SK-N-SH (cell line): ENCODE data around the gene SRGAP1. TPM values are rescaled to one million over a fixed set of nuclear protein-coding genes. Genes with fewer than 3 reads are reported as not detected.

Experiments
- CTCF ChIA-PET: fragments of 300-600, 350-600 bp; formaldehyde crosslinking; extraction: SDS; loops from one replicate; lab custom pipeline; 2021; lab: Yijun Ruan, JAX
- POLR2A ChIA-PET: fragments of 350-600 bp; sonication (Branson Sonifier 250); formaldehyde crosslinking; extraction: SDS; loops from one replicate; lab custom pipeline; 2020; ENCODE audit warnings: antibody characterized with exemption, inconsistent platforms; lab: Yijun Ruan, JAX
- DNase-seq: peaks from one replicate; pipeline ENCODE4 v3.0.0; 2012
- H2AFZ ChIP-seq: fragments of 200-600 bp; sonication (generic); 2 replicates; pipeline ENCODE4 v1.8.1; 2016; ENCODE audit warnings: antibody characterized with exemption, mild to moderate bottlenecking, low read depth
- H3F3A ChIP-seq: fragments of 200-600 bp; sonication (generic); replicated peaks from 2 replicates; pipeline ENCODE3; 2016; ENCODE audit warnings: antibody characterized with exemption, mild to moderate bottlenecking; ENCODE audit not compliant: insufficient read depth
- H3K27ac ChIP-seq, 2 experiments: fragments of 200-500 bp in 1 of 2; fragments of 200-600 bp in 1 of 2; sonication (Bioruptor generic) in 1 of 2; sonication (generic), shearing (Covaris generic) in 1 of 2; 2 replicates each; pipeline versions ENCODE4 v1.5.1 to v1.6.1; 2014 to 2016; ENCODE audit warnings: low read depth in 2 of 2, inconsistent platforms in 1 of 2, low read length in 1 of 2, mild to moderate bottlenecking in 1 of 2, mixed read lengths in 1 of 2
- H3K27me3 ChIP-seq: fragments of 200-600 bp; sonication (generic), shearing (Covaris generic); 2 replicates; pipeline ENCODE4 v1.6.1; 2016; ENCODE audit warnings: mixed run types; ENCODE audit not compliant: insufficient read depth
- H3K36me3 ChIP-seq, 2 experiments: fragments of 200-500 bp in 1 of 2; fragments of 200-600 bp in 1 of 2; sonication (Bioruptor generic) in 1 of 2; sonication (generic) in 1 of 2; replicated peaks in 1 of 2; 2 replicates each; pipeline versions ENCODE3 to v1.5.1; 2014 to 2016; ENCODE audit warnings: low read length in 1 of 2, mild to moderate bottlenecking in 1 of 2; ENCODE audit not compliant: insufficient read depth in 2 of 2, control insufficient read depth in 1 of 2
- H3K4me1 ChIP-seq, 2 experiments: fragments of 200-500 bp in 1 of 2; fragments of 200-600 bp in 1 of 2; sonication (Bioruptor generic) in 1 of 2; sonication (generic), shearing (Covaris generic) in 1 of 2; 2 replicates each; pipeline versions ENCODE4 v1.5.1 to v1.6.1; 2014 to 2016; ENCODE audit warnings: low read depth in 1 of 2, low read length in 1 of 2, mixed run types in 1 of 2; ENCODE audit not compliant: insufficient read depth in 2 of 2, control insufficient read depth in 1 of 2
- H3K4me2 ChIP-seq: fragments of 200-600 bp; sonication (generic), shearing (Covaris generic); 2 replicates; pipeline ENCODE4 v1.6.1; 2017; ENCODE audit warnings: mixed run types
- H3K4me3 ChIP-seq, 2 experiments: fragments of 200-500 bp in 1 of 2; fragments of 200-600 bp in 1 of 2; sonication (Bioruptor generic) in 1 of 2; sonication (generic), shearing (Covaris generic) in 1 of 2; 2 replicates each; pipeline versions ENCODE4 v1.5.1 to v1.8.1; 2014 to 2016; ENCODE audit warnings: low read depth in 2 of 2, inconsistent platforms in 1 of 2, low read length in 1 of 2, mild to moderate bottlenecking in 1 of 2, mixed read lengths in 1 of 2, moderate library complexity in 1 of 2
- H3K79me2 ChIP-seq: fragments of 200-600 bp; sonication (generic); 2 replicates; pipeline ENCODE4 v1.8.1; 2017; ENCODE audit warnings: mild to moderate bottlenecking; ENCODE audit not compliant: insufficient read depth
- H3K9ac ChIP-seq: fragments of 200-600 bp; sonication (generic); 2 replicates; pipeline ENCODE4 v1.6.1; 2017; ENCODE audit warnings: mixed run types
- H3K9me2 ChIP-seq: fragments of 200-600 bp; sonication (generic); 2 replicates; pipeline ENCODE4 v1.6.1; 2017; ENCODE audit warnings: mixed run types
- H3K9me3 ChIP-seq: fragments of 200-600 bp; sonication (generic); 2 replicates; pipeline ENCODE4 v1.6.1; 2017; ENCODE audit warnings: mixed run types, mild to moderate bottlenecking, moderate library complexity
- H4K20me1 ChIP-seq: fragments of 200-600 bp; sonication (generic); 2 replicates; pipeline ENCODE4 v1.6.1; 2017; ENCODE audit warnings: mild to moderate bottlenecking, mixed run types; ENCODE audit not compliant: insufficient read depth
- EP300 ChIP-seq, 2 experiments: IDR thresholded peaks; 2 replicates each; pipeline versions ENCODE4 v1.4.0 to v1.6.1; 2012; ENCODE audit warnings: borderline replicate concordance in 1 of 2, low read depth in 1 of 2, low read length in 1 of 2
- EZH2phosphoT487 ChIP-seq: fragments of 200-600 bp; sonication (generic); IDR thresholded peaks from 2 replicates; pipeline ENCODE4 v1.6.1; 2017; ENCODE audit warnings: low read depth, mixed run types, mild to moderate bottlenecking, antibody characterized with exemption, moderate library complexity, borderline replicate concordance
- FOSL2 ChIP-seq: IDR thresholded peaks from 2 replicates; pipeline ENCODE4 v1.4.0; 2012; ENCODE audit warnings: low read depth, mild to moderate bottlenecking, moderate library complexity, borderline replicate concordance
- FOXJ3 ChIP-seq: sonication (generic); formaldehyde crosslinking; IDR thresholded peaks from 2 replicates; pipeline ENCODE4 v1.5.1; 2020; ENCODE audit warnings: mild to moderate bottlenecking, missing genetic modification reagents
- GATA2 ChIP-seq: sonication (generic); formaldehyde crosslinking; IDR thresholded peaks from 2 replicates; pipeline ENCODE4 v1.5.0; 2020; ENCODE audit warnings: mild to moderate bottlenecking, missing genetic modification reagents
- JUND ChIP-seq: IDR thresholded peaks from 2 replicates; pipeline ENCODE4 v1.4.0; 2012
- MAX ChIP-seq: IDR thresholded peaks from 2 replicates; pipeline ENCODE4 v1.4.0; 2012; ENCODE audit warnings: low read depth
- MEF2A ChIP-seq: IDR thresholded peaks from 2 replicates; pipeline ENCODE4 v1.4.0; 2012; ENCODE audit warnings: low read depth, borderline replicate concordance
- NFIC ChIP-seq: IDR thresholded peaks from 2 replicates; pipeline ENCODE4 v1.4.0; 2012; ENCODE audit warnings: borderline replicate concordance
- RAD21 ChIP-seq: IDR thresholded peaks from 2 replicates; pipeline ENCODE4 v1.6.1; 2012; ENCODE audit warnings: mild to moderate bottlenecking, low read length
- RCOR1 ChIP-seq: fragments of 150-350 bp; IDR thresholded peaks from 2 replicates; pipeline ENCODE4 v1.6.1; 2017; ENCODE audit warnings: antibody characterized with exemption, low read length
- SIN3A ChIP-seq: IDR thresholded peaks from 2 replicates; pipeline ENCODE4 v1.6.1; 2012; ENCODE audit warnings: low read depth, mild to moderate bottlenecking, low read length, moderate library complexity, borderline replicate concordance
- SMC3 ChIP-seq: IDR thresholded peaks from 2 replicates; pipeline ENCODE4 v1.6.1; 2012; ENCODE audit warnings: low read depth, low read length, improper control_type of control experiment
- TCF12 ChIP-seq: IDR thresholded peaks from 2 replicates; pipeline ENCODE4 v1.4.0; 2012
- TEAD4 ChIP-seq: IDR thresholded peaks from 2 replicates; pipeline ENCODE4 v1.4.0; 2012; ENCODE audit warnings: mild to moderate bottlenecking, borderline replicate concordance; ENCODE audit not compliant: insufficient read depth
- USF1 ChIP-seq: IDR thresholded peaks from 2 replicates; pipeline ENCODE4 v1.4.0; 2012; ENCODE audit warnings: low read depth, borderline replicate concordance
- USF2 ChIP-seq: fragments of 150-350 bp; IDR thresholded peaks from 2 replicates; pipeline ENCODE4 v1.6.1; 2017; ENCODE audit warnings: antibody characterized with exemption, low read length, low read depth, borderline replicate concordance
- ZBTB33 ChIP-seq: IDR thresholded peaks from 2 replicates; pipeline ENCODE4 v1.4.0; 2012; ENCODE audit warnings: low read depth, borderline replicate concordance
- WGBS: methylation state at CpG from one replicate; pipeline ENCODE4 v1.1.6; 2017; ENCODE audit warnings: low lambda C conversion rate; 5-methylcytosine and 5-hydroxymethylcytosine counted together
- polyA plus RNA-seq, 3 experiments: library from polyadenylated mRNA; depleted of rRNA; stranded (reverse); fragments of >200 nt; gene quantifications; 2 replicates each; pipeline ENCODE4 v1.2.3, GENCODE V29; 2012
- TF ChIP-seq, protein P1 (sequence below): IDR thresholded peaks from 2 replicates; pipeline ENCODE4 v1.6.1; 2012; ENCODE audit warnings: mild to moderate bottlenecking, low read depth, low read length, moderate library complexity

The SRGAP1 gene
- polyA plus RNA-seq, 1 of the 3 experiments (the other 2 are of a cell fraction), result 2.6 TPM

DNA sequence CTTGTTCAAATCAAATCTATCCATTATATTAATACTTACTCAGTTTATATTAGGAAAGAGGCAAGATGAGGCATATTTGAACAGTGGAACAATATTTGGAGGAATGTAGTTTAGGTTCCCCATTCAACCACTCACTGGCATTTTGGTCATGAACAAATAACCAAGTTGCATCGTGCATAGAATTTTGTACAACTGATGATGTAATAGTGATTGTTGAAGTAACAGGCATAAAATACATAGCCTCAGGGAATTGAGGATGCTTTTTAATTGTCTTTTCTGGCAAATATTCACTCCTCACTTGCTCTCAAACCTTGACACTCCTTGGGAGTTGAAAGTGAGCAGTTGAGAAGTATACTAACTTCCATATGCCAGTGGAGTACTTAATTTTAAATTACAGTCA, 175.2 kb downstream of the SRGAP1 start:
- H2AFZ ChIP-seq, result no peak overlapping the region
- 47% methylated on average over 1 of the region's 1 CpG for WGBS
- H3K9ac ChIP-seq, result no peak overlapping the region
- no peaks in the 10 kb centered on the region for H3K27me3 ChIP-seq
- H3K79me2 ChIP-seq, result no peaks in the 10 kb centered on the region
- TF ChIP-seq ZBTB33, result no peak
- no peak for TF ChIP-seq RAD21
- TF ChIP-seq FOXJ3 (CRISPR knock-in tag), result no peak
- TF ChIP-seq EP300 (IDR thresholded peaks at IDR 0.05; ENCODE audit: borderline replicate concordance in 1 of 2, low read depth in 1 of 2, low read length in 1 of 2), result no peak
- TF ChIP-seq, all 33 proteins: peak for 0
- Histone ChIP-seq H3K4me1 (no peaks in the 10 kb centered on the region; a peak in 1 of 4 replicates), H3K9me2 (no peaks in the 10 kb centered on the region), H3K4me3 (no peak overlapping the region), H3K4me2 (no peak overlapping the region), H3K36me3 (peaks cover 0 to 12% of the 10 kb centered on the region in 2 experiments), H3K9me3 (no peaks in the 10 kb centered on the region), H3K27ac (no peak overlapping the region), H3F3A (no peaks in the 10 kb centered on the region), H4K20me1 (no peaks in the 10 kb centered on the region)
- ChIA-PET POLR2A (no interaction called here), CTCF (interaction anchor here (1.6 to 1.9 kb wide), 2 partner anchors 49 to 175 kb away, joined by 4 read pairs; partner anchors contain the start of gene SRGAP1)
- no peak for DNase-seq

- no peak overlapping the region for H3K9ac ChIP-seq
- H3K27ac ChIP-seq, result no peak overlapping the region
- no peaks in the 10 kb centered on the region for H3K27me3 ChIP-seq
- no peak overlapping the region for H3K4me2 ChIP-seq
- no peak overlapping the region for H2AFZ ChIP-seq
- no peaks in the 10 kb centered on the region for H3K9me2 ChIP-seq
- WGBS, result 93% methylated on average over 9 of the region's 9 CpGs
- CTCF ChIA-PET, result interaction anchor here (0.6 to 1.3 kb wide), 2 partner anchors 58 to 181 kb away, joined by 3 read pairs; partner anchors contain the start of gene SRGAP1
- H3F3A ChIP-seq, result peaks cover 7% of the 10 kb centered on the region
- no peak overlapping the region for H3K4me3 ChIP-seq
- peaks cover 0 to 8% of the 10 kb centered on the region in 2 experiments; a peak in 3 of 4 replicates for H3K4me1 ChIP-seq
- H3K36me3 ChIP-seq, result no peaks in the 10 kb centered on the region
- no peaks in the 10 kb centered on the region for H3K9me3 ChIP-seq
- H4K20me1 ChIP-seq, result no peaks in the 10 kb centered on the region
- H3K79me2 ChIP-seq, result no peaks in the 10 kb centered on the region
- DNase-seq, result no peak
- POLR2A ChIA-PET, result interaction anchor here (0.6 kb wide), 1 partner anchor 226 kb away, joined by 5 read pairs; no protein-coding TSS in a partner anchor
- TF ChIP-seq NFIC (no peak), MEF2A (no peak), SIN3A (no peak), USF2 (no peak), TEAD4 (no peak), JUND (no peak), EZH2phosphoT487 (no peak), MAX (no peak), FOSL2 (no peak), USF1 (no peak), GATA2 (CRISPR knock-in tag) (no peak), FOXJ3 (CRISPR knock-in tag) (no peak), RCOR1 (no peak), SMC3 (no peak), TCF12 (no peak)
- TF ChIP-seq, protein P1, sequence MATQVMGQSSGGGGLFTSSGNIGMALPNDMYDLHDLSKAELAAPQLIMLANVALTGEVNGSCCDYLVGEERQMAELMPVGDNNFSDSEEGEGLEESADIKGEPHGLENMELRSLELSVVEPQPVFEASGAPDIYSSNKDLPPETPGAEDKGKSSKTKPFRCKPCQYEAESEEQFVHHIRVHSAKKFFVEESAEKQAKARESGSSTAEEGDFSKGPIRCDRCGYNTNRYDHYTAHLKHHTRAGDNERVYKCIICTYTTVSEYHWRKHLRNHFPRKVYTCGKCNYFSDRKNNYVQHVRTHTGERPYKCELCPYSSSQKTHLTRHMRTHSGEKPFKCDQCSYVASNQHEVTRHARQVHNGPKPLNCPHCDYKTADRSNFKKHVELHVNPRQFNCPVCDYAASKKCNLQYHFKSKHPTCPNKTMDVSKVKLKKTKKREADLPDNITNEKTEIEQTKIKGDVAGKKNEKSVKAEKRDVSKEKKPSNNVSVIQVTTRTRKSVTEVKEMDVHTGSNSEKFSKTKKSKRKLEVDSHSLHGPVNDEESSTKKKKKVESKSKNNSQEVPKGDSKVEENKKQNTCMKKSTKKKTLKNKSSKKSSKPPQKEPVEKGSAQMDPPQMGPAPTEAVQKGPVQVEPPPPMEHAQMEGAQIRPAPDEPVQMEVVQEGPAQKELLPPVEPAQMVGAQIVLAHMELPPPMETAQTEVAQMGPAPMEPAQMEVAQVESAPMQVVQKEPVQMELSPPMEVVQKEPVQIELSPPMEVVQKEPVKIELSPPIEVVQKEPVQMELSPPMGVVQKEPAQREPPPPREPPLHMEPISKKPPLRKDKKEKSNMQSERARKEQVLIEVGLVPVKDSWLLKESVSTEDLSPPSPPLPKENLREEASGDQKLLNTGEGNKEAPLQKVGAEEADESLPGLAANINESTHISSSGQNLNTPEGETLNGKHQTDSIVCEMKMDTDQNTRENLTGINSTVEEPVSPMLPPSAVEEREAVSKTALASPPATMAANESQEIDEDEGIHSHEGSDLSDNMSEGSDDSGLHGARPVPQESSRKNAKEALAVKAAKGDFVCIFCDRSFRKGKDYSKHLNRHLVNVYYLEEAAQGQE, result no peak
These were observed 180.9 kb downstream of the SRGAP1 start for GRCh38 chr12:64025174-64025958.
